Measurements from ENCODE around the gene SLC44A5. TPM values are rescaled to one million over a fixed set of nuclear protein-coding genes. Genes with fewer than 3 reads are reported as not detected.

SLC44A5 gene
- polyA plus RNA-seq, 2 of the 4 experiments (the other 2 are of a cell fraction): 0.10 to 1.5 TPM

DNA sequence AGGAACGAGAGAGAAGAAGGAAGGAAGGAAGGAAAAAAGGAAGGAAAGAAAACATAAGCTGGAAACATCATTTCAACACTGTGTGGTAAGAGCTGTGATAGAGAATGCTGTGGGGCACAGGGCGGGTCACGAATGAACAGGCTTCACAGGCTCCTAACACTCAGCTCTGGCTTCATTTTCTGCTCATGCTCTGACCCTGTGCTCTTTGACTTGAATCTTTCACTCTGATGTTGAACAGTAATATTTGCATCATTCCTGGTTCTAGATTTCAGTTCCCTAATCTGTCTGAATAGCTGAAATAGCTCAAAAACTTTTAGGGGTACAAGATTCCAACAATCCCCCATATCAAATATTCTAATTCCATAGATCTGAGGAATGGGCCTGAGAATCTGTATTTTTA lies 269.4 kb downstream of the SLC44A5 start:
- ChIA-PET CTCF (no interaction called here), POLR2A (no interaction called here)
- no peak overlapping the region for H3K4me3 ChIP-seq
- 17% methylated on average over 3 of the region's 3 CpGs for WGBS (ENCODE audit: missing lambda C conversion rate)
- ATAC-seq: no peak
- H3K9me3 ChIP-seq: no peaks in the 10 kb centered on the region
- no peaks in the 10 kb centered on the region for H3K4me1 ChIP-seq
- no peak overlapping the region for H3K27ac ChIP-seq
- DNase-seq (ENCODE audit: low read depth in 1 of 2, low spot score in 1 of 2): no peak
- no peak overlapping the region for H3K4me2 ChIP-seq
- TF ChIP-seq FOXS1 (CRISPR knock-in tag; IDR thresholded peaks at IDR 0.05): no peak
- TF ChIP-seq, protein P1, sequence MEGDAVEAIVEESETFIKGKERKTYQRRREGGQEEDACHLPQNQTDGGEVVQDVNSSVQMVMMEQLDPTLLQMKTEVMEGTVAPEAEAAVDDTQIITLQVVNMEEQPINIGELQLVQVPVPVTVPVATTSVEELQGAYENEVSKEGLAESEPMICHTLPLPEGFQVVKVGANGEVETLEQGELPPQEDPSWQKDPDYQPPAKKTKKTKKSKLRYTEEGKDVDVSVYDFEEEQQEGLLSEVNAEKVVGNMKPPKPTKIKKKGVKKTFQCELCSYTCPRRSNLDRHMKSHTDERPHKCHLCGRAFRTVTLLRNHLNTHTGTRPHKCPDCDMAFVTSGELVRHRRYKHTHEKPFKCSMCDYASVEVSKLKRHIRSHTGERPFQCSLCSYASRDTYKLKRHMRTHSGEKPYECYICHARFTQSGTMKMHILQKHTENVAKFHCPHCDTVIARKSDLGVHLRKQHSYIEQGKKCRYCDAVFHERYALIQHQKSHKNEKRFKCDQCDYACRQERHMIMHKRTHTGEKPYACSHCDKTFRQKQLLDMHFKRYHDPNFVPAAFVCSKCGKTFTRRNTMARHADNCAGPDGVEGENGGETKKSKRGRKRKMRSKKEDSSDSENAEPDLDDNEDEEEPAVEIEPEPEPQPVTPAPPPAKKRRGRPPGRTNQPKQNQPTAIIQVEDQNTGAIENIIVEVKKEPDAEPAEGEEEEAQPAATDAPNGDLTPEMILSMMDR (IDR thresholded peaks at IDR 0.05): no peak
- TF ChIP-seq, protein P2, sequence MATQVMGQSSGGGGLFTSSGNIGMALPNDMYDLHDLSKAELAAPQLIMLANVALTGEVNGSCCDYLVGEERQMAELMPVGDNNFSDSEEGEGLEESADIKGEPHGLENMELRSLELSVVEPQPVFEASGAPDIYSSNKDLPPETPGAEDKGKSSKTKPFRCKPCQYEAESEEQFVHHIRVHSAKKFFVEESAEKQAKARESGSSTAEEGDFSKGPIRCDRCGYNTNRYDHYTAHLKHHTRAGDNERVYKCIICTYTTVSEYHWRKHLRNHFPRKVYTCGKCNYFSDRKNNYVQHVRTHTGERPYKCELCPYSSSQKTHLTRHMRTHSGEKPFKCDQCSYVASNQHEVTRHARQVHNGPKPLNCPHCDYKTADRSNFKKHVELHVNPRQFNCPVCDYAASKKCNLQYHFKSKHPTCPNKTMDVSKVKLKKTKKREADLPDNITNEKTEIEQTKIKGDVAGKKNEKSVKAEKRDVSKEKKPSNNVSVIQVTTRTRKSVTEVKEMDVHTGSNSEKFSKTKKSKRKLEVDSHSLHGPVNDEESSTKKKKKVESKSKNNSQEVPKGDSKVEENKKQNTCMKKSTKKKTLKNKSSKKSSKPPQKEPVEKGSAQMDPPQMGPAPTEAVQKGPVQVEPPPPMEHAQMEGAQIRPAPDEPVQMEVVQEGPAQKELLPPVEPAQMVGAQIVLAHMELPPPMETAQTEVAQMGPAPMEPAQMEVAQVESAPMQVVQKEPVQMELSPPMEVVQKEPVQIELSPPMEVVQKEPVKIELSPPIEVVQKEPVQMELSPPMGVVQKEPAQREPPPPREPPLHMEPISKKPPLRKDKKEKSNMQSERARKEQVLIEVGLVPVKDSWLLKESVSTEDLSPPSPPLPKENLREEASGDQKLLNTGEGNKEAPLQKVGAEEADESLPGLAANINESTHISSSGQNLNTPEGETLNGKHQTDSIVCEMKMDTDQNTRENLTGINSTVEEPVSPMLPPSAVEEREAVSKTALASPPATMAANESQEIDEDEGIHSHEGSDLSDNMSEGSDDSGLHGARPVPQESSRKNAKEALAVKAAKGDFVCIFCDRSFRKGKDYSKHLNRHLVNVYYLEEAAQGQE (IDR thresholded peaks at IDR 0.05): no peak
- TF ChIP-seq CEBPB (IDR thresholded peaks at IDR 0.05): no peak
- no peak for TF ChIP-seq FOSB (CRISPR knock-in tag; IDR thresholded peaks at IDR 0.05)
- TF ChIP-seq ESRRA (IDR thresholded peaks at IDR 0.05; ENCODE audit: borderline replicate concordance, low read length): no peak
- no peak for TF ChIP-seq SMC3 (IDR thresholded peaks at IDR 0.05)
- TF ChIP-seq, protein P3, sequence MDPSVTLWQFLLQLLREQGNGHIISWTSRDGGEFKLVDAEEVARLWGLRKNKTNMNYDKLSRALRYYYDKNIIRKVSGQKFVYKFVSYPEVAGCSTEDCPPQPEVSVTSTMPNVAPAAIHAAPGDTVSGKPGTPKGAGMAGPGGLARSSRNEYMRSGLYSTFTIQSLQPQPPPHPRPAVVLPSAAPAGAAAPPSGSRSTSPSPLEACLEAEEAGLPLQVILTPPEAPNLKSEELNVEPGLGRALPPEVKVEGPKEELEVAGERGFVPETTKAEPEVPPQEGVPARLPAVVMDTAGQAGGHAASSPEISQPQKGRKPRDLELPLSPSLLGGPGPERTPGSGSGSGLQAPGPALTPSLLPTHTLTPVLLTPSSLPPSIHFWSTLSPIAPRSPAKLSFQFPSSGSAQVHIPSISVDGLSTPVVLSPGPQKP (IDR thresholded peaks at IDR 0.05; ENCODE audit: low read depth, low read length): no peak
- no peak for TF ChIP-seq MYC (IDR thresholded peaks at IDR 0.05; ENCODE audit: borderline replicate concordance, low read length)
- TF ChIP-seq, protein P4, sequence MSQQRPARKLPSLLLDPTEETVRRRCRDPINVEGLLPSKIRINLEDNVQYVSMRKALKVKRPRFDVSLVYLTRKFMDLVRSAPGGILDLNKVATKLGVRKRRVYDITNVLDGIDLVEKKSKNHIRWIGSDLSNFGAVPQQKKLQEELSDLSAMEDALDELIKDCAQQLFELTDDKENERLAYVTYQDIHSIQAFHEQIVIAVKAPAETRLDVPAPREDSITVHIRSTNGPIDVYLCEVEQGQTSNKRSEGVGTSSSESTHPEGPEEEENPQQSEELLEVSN (IDR thresholded peaks at IDR 0.05; ENCODE audit: borderline replicate concordance, low read depth): no peak
- TF ChIP-seq RCOR1 (IDR thresholded peaks at IDR 0.05; ENCODE audit: low read depth, low read length): no peak
- FAIRE-seq: no peak

DNA sequence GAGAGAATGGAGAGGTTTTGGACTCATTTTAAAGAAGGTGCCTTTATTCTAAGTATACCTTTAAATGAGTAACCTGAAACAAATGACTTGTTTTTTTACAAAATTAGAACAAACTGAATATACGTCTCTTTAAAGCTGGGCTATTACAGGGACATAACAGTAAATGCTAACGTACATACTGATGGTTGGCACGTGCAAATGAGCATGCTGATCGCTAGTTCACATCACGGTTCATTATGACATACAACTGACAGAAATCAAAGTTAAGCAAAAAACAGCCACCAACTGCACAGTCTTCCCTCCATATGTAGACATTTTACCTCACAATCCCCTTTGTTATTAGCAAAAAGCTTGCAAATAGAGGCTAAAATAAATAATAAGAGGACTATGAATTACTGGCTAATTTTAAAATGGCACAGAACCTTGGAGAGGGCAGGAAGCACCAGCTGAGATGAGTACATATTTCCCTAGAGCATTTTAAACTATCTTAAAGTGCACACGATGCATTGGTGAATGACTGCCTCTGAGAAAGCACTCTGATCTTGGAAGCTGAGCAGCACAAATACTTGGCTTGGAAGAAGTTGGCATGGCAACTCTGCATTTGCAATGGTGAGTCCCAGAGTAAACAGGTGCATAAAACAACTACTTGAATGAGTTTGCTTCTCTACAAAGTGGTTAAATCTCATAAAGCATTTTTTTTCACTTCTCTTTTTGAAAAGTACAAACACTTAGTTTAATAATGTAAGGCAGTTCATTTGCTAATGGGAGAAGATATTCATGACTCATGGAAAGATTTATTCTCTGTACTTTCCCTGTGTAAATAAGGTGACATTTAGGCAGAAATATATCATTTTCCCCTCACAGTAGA lies 272.1 kb downstream of the SLC44A5 start:
- Histone ChIP-seq H3K9me3 (no peaks in the 10 kb centered on the region), H3K4me1 (no peaks in the 10 kb centered on the region), H3K4me2 (no peak overlapping the region), H3K4me3 (no peak overlapping the region), H3K27ac (no peak overlapping the region)
- POLR2A ChIA-PET: no interaction called here
- DNase-seq (ENCODE audit: low read depth in 1 of 2, low spot score in 1 of 2) (no peak), FAIRE-seq (no peak), ATAC-seq (no peak)
- WGBS (ENCODE audit: missing lambda C conversion rate): 42% methylated on average over 6 of the region's 6 CpGs
- TF ChIP-seq HDAC2 (IDR thresholded peaks at IDR 0.05) (no peak), EP300 (IDR thresholded peaks at IDR 0.05) (no peak), PHF8 (IDR thresholded peaks at IDR 0.05; ENCODE audit: borderline replicate concordance, low read depth) (no peak)
- CTCF ChIA-PET: no interaction called here
